GM23248 (cell line): Measurements from ENCODE around the gene SH3TC2.

Experiments used
- EZH2 ChIP-seq: fragments of 200-600 bp; sonication (generic); IDR thresholded peaks from 2 replicates; pipeline ENCODE4 v1.6.1; 2018; ENCODE audit warnings: antibody characterized with exemption, mild to moderate bottlenecking; ENCODE audit not compliant: insufficient read depth, poor library complexity, severe bottlenecking
- EZH2phosphoT487 ChIP-seq: fragments of 200-600 bp; sonication (generic); IDR thresholded peaks from 2 replicates; pipeline ENCODE4 v1.6.1; 2018; ENCODE audit warnings: antibody characterized with exemption, moderate library complexity, mild to moderate bottlenecking, low read depth; ENCODE audit not compliant: insufficient read depth

GRCh38 chr5:149047462-149047861, 15.4 kb downstream of the SH3TC2 start:
- TF ChIP-seq EZH2phosphoT487, result no peak
- TF ChIP-seq EZH2, result no peak
